Measurements from ENCODE around the gene CYP19A1. TPM values are rescaled to one million over a fixed set of nuclear protein-coding genes. Genes with fewer than 3 reads are reported as not detected.

Gene CYP19A1
- total RNA-seq, 1 experiment from 2014 or later: not detected

DNA sequence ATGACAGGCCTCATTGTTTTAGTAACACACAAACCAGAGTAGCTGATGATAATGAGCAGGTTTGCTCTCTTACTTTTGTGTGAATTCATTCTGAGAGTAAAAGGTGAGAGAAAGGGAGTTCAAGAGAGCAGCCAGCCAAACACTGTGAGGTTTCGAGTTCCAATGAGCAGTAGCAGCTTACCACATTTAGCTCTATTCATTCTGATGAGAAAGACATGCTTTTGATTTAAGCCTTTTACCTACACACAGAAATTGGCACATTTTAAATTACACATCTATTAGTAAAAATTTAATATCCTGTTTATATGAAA, 31.0 kb upstream of the CYP19A1 start (continued):
- TF ChIP-seq, protein P1, sequence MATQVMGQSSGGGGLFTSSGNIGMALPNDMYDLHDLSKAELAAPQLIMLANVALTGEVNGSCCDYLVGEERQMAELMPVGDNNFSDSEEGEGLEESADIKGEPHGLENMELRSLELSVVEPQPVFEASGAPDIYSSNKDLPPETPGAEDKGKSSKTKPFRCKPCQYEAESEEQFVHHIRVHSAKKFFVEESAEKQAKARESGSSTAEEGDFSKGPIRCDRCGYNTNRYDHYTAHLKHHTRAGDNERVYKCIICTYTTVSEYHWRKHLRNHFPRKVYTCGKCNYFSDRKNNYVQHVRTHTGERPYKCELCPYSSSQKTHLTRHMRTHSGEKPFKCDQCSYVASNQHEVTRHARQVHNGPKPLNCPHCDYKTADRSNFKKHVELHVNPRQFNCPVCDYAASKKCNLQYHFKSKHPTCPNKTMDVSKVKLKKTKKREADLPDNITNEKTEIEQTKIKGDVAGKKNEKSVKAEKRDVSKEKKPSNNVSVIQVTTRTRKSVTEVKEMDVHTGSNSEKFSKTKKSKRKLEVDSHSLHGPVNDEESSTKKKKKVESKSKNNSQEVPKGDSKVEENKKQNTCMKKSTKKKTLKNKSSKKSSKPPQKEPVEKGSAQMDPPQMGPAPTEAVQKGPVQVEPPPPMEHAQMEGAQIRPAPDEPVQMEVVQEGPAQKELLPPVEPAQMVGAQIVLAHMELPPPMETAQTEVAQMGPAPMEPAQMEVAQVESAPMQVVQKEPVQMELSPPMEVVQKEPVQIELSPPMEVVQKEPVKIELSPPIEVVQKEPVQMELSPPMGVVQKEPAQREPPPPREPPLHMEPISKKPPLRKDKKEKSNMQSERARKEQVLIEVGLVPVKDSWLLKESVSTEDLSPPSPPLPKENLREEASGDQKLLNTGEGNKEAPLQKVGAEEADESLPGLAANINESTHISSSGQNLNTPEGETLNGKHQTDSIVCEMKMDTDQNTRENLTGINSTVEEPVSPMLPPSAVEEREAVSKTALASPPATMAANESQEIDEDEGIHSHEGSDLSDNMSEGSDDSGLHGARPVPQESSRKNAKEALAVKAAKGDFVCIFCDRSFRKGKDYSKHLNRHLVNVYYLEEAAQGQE (IDR thresholded peaks at IDR 0.05; ENCODE audit: low read depth): no peak

DNA sequence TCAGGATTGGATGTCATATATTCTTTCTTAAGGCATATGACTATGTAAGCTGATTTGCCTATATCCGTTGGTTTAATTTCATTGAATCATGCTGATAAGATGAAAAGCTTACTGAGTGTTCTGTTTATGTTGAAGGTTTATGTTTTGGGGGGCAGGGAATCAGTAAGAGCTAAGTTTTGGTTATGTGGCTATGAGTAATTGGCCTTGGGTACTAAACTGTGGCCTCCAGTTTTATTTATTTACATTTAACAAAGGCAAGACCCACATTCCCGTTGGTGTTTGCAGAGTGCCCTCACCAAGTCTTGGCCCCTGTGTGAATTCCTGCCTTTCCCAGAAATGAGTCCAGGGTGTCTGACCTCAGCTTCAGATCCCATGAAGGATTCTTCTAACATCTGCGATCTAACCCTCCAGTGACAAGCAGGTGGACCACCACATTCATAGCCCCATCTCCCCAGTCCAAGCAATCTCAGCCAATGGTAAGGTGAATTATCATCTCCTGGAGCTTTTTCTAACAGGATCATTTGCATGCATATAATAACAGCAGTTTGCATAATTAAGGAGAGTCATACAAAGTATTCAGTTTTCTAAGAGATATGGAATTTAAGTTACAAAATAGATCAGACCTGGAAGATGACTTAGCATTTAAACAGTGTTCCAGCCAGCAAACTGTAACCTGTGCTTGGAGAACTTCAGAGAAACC, 30.5 kb upstream of the CYP19A1 start:
- DNase-seq (ENCODE audit: low read depth, low spot score) (no peak), ATAC-seq (no peak)
- no peaks in the 10 kb centered on the region for H3K9me2 ChIP-seq (ENCODE audit: insufficient read depth)
- no peak overlapping the region for H2AFZ ChIP-seq (ENCODE audit: low read depth, low read length, poor library complexity, severe bottlenecking)
- no peaks in the 10 kb centered on the region for H3K36me3 ChIP-seq (ENCODE audit: control insufficient read depth in 1 of 2, insufficient read depth in 2 of 2, low read length in 2 of 2)
- no peak overlapping the region for H3K4me2 ChIP-seq (ENCODE audit: low read length)
- H3K4me3 ChIP-seq (replicated peaks in 1 of 2; ENCODE audit: low read depth in 1 of 2, low read length in 2 of 2): no peak overlapping the region
- H3K27me3 ChIP-seq (ENCODE audit: insufficient read depth, low read length): no peaks in the 10 kb centered on the region
- POLR2A ChIA-PET: no interaction called here
- H3K9me3 ChIP-seq (ENCODE audit: control insufficient read depth in 1 of 2, insufficient read depth in 1 of 2, low read depth in 1 of 2, low read length in 2 of 2): no peaks in the 10 kb centered on the region
- no peaks in the 10 kb centered on the region for H3K4me1 ChIP-seq (ENCODE audit: control insufficient read depth in 1 of 2, insufficient read depth in 2 of 2, low read length in 2 of 2)
- no peak overlapping the region for H3K27ac ChIP-seq (ENCODE audit: low read depth, low read length)
- H3K9ac ChIP-seq (ENCODE audit: low read length): no peak overlapping the region
- no peaks in the 10 kb centered on the region for H3K79me2 ChIP-seq (ENCODE audit: insufficient read depth, low read length)
- intact Hi-C loops (cut with micrococcal nuclease): no loop called here
- CTCF ChIA-PET: no interaction called here
- no peaks in the 10 kb centered on the region for H4K20me1 ChIP-seq (ENCODE audit: insufficient read depth)
- RAD21 ChIA-PET (ENCODE audit: low non-redundant PET in 1 of 2, low total read pairs in 2 of 2, uncharacterized antibody in 2 of 2, unreplicated experiment in 2 of 2): no interaction called here
- BruUV-seq (replicated peaks): no TSS peak
- TF ChIP-seq YY1 (IDR thresholded peaks at IDR 0.05; ENCODE audit: extremely low read depth, insufficient replicate concordance, low read depth, low read length) (no peak), CEBPB (IDR thresholded peaks at IDR 0.05; ENCODE audit: low read depth) (no peak), ELF1 (IDR thresholded peaks at IDR 0.05; ENCODE audit: borderline replicate concordance, low read depth) (no peak), SIN3A (IDR thresholded peaks at IDR 0.05; ENCODE audit: low read depth) (no peak), FOSL1 (IDR thresholded peaks at IDR 0.05; ENCODE audit: low read depth) (no peak), SRF (IDR thresholded peaks at IDR 0.05; ENCODE audit: low read depth) (no peak), RAD21 (IDR thresholded peaks at IDR 0.05; ENCODE audit: low read depth) (no peak), CBX3 (IDR thresholded peaks at IDR 0.05; ENCODE audit: low read depth) (no peak), POLR2AphosphoS5 (IDR thresholded peaks at IDR 0.05; ENCODE audit: low read depth, low read length) (no peak), ZFX (IDR thresholded peaks at IDR 0.05) (no peak)
- TF ChIP-seq, protein P2, sequence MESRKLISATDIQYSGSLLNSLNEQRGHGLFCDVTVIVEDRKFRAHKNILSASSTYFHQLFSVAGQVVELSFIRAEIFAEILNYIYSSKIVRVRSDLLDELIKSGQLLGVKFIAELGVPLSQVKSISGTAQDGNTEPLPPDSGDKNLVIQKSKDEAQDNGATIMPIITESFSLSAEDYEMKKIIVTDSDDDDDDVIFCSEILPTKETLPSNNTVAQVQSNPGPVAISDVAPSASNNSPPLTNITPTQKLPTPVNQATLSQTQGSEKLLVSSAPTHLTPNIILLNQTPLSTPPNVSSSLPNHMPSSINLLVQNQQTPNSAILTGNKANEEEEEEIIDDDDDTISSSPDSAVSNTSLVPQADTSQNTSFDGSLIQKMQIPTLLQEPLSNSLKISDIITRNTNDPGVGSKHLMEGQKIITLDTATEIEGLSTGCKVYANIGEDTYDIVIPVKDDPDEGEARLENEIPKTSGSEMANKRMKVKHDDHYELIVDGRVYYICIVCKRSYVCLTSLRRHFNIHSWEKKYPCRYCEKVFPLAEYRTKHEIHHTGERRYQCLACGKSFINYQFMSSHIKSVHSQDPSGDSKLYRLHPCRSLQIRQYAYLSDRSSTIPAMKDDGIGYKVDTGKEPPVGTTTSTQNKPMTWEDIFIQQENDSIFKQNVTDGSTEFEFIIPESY (IDR thresholded peaks at IDR 0.05; ENCODE audit: extremely low read depth, insufficient replicate concordance, low read length): no peak
- TF ChIP-seq, protein P1 (IDR thresholded peaks at IDR 0.05; ENCODE audit: low read depth): no peak
- TF ChIP-seq, protein P3, sequence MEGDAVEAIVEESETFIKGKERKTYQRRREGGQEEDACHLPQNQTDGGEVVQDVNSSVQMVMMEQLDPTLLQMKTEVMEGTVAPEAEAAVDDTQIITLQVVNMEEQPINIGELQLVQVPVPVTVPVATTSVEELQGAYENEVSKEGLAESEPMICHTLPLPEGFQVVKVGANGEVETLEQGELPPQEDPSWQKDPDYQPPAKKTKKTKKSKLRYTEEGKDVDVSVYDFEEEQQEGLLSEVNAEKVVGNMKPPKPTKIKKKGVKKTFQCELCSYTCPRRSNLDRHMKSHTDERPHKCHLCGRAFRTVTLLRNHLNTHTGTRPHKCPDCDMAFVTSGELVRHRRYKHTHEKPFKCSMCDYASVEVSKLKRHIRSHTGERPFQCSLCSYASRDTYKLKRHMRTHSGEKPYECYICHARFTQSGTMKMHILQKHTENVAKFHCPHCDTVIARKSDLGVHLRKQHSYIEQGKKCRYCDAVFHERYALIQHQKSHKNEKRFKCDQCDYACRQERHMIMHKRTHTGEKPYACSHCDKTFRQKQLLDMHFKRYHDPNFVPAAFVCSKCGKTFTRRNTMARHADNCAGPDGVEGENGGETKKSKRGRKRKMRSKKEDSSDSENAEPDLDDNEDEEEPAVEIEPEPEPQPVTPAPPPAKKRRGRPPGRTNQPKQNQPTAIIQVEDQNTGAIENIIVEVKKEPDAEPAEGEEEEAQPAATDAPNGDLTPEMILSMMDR (IDR thresholded peaks at IDR 0.05 in 2 of 3, conservative IDR thresholded peaks at IDR 0.05 in 1 of 3; ENCODE audit: borderline replicate concordance in 1 of 3, insufficient read depth in 1 of 3, low read depth in 2 of 3, low read length in 2 of 3): no peak
